ENCODE measurements around the gene TENT4A.

GRCh38 chr5:6740586-6741150 lies 27.4 kb downstream of the TENT4A start:
- TF ChIP-seq POLR2A (IDR thresholded peaks at IDR 0.05; ENCODE audit: low read length) (no peak), GATA1 (IDR thresholded peaks at IDR 0.05; ENCODE audit: low read depth, low read length) (no peak)
